Measurements from ENCODE around the gene CCDC167.
A peak's percentile ranks its signal among the peaks of the same experiment; 100 is the strongest.

The CCDC167 gene

DNA sequence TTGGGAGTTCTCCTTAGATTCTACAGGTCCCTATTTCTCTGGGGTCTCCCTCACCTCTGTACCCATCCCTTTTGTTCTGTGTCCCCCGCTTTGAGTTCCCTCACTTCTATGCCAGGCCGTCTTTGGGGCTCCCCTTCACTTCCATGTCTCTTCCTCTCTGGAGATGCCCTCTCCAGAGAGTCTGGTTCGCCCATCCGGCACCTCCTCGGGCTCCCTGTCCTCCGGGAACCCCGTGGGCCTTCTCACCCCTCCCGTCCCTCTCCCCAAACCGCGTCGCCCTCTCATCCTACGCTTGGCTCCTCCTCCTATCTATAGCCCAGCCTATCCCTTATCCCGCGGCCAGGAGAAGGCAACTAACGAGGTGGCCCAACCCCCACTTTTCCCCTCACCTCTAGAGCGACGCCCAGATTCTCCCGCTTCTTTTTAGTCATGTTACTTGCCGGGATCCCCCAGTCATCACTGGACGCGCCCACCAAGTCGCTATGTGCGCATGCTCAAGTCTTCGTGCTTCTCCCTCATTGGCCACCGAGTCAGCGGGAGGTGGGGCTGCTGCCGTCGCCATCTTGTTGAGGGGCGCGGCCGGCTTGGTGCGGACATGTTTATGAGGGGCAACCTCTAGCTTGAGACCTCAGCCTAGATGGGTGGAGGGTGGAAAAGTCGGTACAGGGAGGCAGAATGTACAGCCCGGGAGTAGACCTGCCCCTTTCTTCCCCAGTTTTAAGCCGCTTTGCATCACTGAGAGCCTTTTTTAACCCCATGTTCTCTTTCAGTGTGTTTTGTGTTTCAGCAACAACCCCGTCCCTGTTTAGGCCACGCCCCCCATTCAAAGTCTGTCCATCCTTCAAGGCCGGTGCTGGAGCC is at the start of gene CCDC167:
Gene CCDC167 (minus strand): TSS at position 461 of the 861 bp plus-strand sequence. CDS start 30 bp downstream, at position 431.
- peak; percentile 94 for DNase-seq

- DNase-seq, result no peak
These were observed 49.5 kb upstream of the CCDC167 start for GRCh38 chr6:37549154-37549553.

DNA sequence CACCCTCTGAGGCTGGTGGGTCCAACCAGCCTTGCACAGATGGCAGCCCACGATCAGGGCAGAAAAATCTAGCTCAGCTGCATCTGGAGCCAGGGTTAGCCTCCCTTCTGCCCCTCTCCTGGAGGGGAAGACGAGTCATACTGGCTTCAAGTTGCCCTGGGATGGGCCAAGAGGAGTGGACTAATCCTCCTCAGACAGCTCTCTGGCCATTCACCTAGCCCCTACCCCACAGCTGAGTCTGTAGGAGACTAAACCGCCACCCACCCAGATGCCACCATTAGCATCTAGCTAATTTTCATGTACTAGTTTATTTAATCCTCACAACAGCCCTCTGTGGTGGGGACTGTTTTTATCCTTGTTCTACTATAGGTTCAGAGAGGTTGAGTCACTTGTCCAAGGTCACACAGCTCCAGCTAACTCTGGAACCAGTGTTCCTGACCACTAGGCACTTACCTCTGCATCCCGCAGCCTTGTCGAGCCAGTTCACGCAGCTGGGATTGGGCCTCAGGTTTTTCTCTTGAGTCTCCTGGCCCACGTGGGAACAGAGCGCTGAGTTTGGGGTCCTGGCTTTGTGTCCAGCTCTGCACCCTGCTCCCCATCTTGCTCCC is 48.5 kb upstream of the CCDC167 start:
- DNase-seq, result no peak

GRCh38 chr6:37547564-37548061 is 47.9 kb upstream of the CCDC167 start:
- no peak for DNase-seq

GRCh38 chr6:37546141-37546871 is 46.6 kb upstream of the CCDC167 start:
- DNase-seq, result no peak

- DNase-seq, result no peak
These were observed 44.8 kb upstream of the CCDC167 start for GRCh38 chr6:37544530-37544929.

- DNase-seq, result no peak
These were observed 43.7 kb upstream of the CCDC167 start for GRCh38 chr6:37543361-37543760.

GRCh38 chr6:37541346-37541745 is 41.7 kb upstream of the CCDC167 start:
- DNase-seq, result no peak

DNA sequence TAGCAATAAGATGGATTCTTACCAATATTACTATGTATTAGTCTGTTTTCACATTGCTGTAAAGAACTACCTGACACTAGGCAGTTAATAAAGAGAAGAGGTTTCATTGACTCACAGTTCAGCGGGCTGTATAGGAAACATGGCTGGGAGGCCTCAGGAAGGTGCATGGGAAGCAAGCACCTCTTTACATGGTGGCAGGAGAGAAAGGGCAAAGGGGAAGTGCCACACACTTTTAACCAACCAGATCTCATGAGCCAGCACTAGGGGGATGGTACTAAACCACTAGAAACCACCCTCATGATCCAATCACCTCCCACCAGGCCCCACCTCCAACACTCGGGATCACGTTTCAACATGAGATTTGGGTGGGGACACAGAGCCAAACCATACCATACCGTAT is 40.7 kb upstream of the CCDC167 start:
- DNase-seq, result no peak

- DNase-seq, result no peak
These were observed 40.3 kb upstream of the CCDC167 start for GRCh38 chr6:37540029-37540352.

GRCh38 chr6:37539171-37540028 is 39.7 kb upstream of the CCDC167 start:
- DNase-seq, result no peak

GRCh38 chr6:37538107-37538506 is 38.4 kb upstream of the CCDC167 start:
- DNase-seq, result no peak

GRCh38 chr6:37537548-37537947 is 37.9 kb upstream of the CCDC167 start:
- no peak for DNase-seq

- no peak for DNase-seq
These were observed 36.9 kb upstream of the CCDC167 start for GRCh38 chr6:37536491-37537190.

DNA sequence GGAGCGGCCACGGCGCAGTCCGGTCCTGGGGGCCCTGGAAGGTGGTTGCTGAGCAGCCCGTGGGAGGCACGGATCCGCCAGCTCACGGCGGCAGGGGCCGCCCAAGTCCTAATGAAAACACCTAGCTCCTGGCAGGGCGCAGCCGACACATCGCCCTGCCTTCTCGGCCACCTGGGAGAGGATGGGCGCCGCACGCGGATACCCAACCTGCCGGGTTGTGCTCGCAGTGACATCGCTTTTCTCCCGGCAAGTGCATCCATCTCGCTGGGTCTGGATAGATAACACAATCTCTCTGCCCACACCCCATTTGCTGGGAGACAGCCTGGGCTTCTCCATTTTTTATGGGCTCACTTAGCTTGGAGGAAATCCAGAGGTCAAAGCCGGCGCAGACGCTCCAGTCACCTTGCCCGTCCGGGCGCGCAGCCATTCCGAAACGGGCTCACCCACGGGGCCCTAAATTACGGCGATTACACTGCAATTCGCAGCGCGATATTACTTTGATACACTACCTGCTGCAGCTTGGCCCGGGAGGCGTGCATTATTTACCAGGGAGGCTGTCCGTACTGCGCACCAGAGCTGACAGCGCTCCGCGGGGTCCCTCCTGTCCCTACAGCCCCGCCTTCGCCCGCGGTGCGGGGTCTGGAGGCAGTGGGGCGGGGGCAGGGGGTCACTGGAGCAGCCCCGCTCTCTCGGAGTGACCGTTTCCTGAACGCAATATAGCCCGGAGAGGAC is 36.2 kb upstream of the CCDC167 start:
- no peak for DNase-seq

GRCh38 chr6:37535428-37535758 is 35.7 kb upstream of the CCDC167 start:
- DNase-seq, result no peak

- no peak for DNase-seq
These were observed 35.2 kb upstream of the CCDC167 start for GRCh38 chr6:37534893-37535292.

- no peak for DNase-seq
These were observed 32.4 kb upstream of the CCDC167 start for GRCh38 chr6:37532122-37532521.

- no peak for DNase-seq
These were observed 31.8 kb upstream of the CCDC167 start for GRCh38 chr6:37531437-37532036.

GRCh38 chr6:37531026-37531425 is 31.3 kb upstream of the CCDC167 start:
- DNase-seq, result no peak

- no peak for DNase-seq
These were observed 30.6 kb upstream of the CCDC167 start for GRCh38 chr6:37530297-37530696.
